HepG2 (cell line): ENCODE results near the gene RPF1. TPM values are rescaled to one million over a fixed set of nuclear protein-coding genes. Genes with fewer than 3 reads are reported as not detected.

ENCODE experiments used
- E2F1 ChIP-seq: sonication (generic); formaldehyde crosslinking; IDR thresholded peaks from 2 replicates; pipeline ENCODE4 v1.5.0; 2020; ENCODE audit warnings: missing genetic modification reagents
- FUBP1 ChIP-seq: sonication (generic); formaldehyde crosslinking; IDR thresholded peaks from 2 replicates; pipeline ENCODE4 v1.5.1; 2020; ENCODE audit warnings: missing genetic modification reagents, mild to moderate bottlenecking, borderline replicate concordance
- HNF4G ChIP-seq, 2 experiments: sonication (generic) in 1 of 2; formaldehyde crosslinking in 1 of 2; IDR thresholded peaks; 2 replicates each; pipeline versions ENCODE4 v1.4.0 to v1.6.1; 2011 to 2020; ENCODE audit warnings: borderline replicate concordance in 2 of 2, low read depth in 2 of 2, mild to moderate bottlenecking in 2 of 2, low read length in 1 of 2, missing genetic modification reagents in 1 of 2, moderate library complexity in 1 of 2
- MIXL1 ChIP-seq: IDR thresholded peaks from 2 replicates; pipeline ENCODE4 v1.6.1; 2016
- SRSF4 ChIP-seq: fragments of 200-400 bp; formaldehyde crosslinking; IDR thresholded peaks from one replicate; pipeline ENCODE4 v1.6.1; 2018; ENCODE audit warnings: mild to moderate bottlenecking, low read depth, low read length, moderate library complexity; ENCODE audit not compliant: poor library complexity, severe bottlenecking
- TCF7L2 ChIP-seq: IDR thresholded peaks from 2 replicates; pipeline ENCODE4 v1.6.1; 2011; ENCODE audit warnings: mild to moderate bottlenecking, low read depth, low read length, moderate library complexity
- TFAP4 ChIP-seq: sonication (generic); IDR thresholded peaks from 2 replicates; pipeline ENCODE4 v1.6.1; 2016; ENCODE audit warnings: low read depth, borderline replicate concordance
- ZBTB39 ChIP-seq: sonication (generic); formaldehyde crosslinking; IDR thresholded peaks from 2 replicates; pipeline ENCODE4 v1.5.0; 2020; ENCODE audit warnings: missing genetic modification reagents
- ZNF570 ChIP-seq: sonication (generic); formaldehyde crosslinking; IDR thresholded peaks from 2 replicates; pipeline ENCODE4 v1.4.0; 2020; ENCODE audit warnings: mild to moderate bottlenecking, missing genetic modification reagents, borderline replicate concordance
- ZNF710 ChIP-seq: sonication (generic); formaldehyde crosslinking; IDR thresholded peaks from 2 replicates; pipeline ENCODE4 v1.5.0; 2020; ENCODE audit warnings: mild to moderate bottlenecking, missing genetic modification reagents, borderline replicate concordance
- ZSCAN21 ChIP-seq: sonication (generic); formaldehyde crosslinking; IDR thresholded peaks from 2 replicates; pipeline ENCODE4 v1.8.0; 2022; ENCODE audit warnings: mild to moderate bottlenecking, missing genetic modification reagents, moderate library complexity, borderline replicate concordance
- polyA plus RNA-seq, 8 experiments: library from polyadenylated mRNA; depleted of rRNA in 3 of 8; stranded (reverse) in 7 of 8; unstranded in 1 of 8; fragments of >200 nt; fragmentation: Illumina TruSeq in 4 of 8; extraction: Trizol in 4 of 8; gene quantifications; 2 replicates each; pipeline versions ENCODE4 v1.2.1 to v1.2.3, GENCODE V29; 2011 to 2016; ENCODE audit warnings: low read depth in 4 of 8, missing spikeins in 1 of 8, mixed read lengths in 1 of 8; ENCODE audit not compliant: insufficient read depth in 1 of 8
- total RNA-seq, 5 experiments: library from RNA; depleted of rRNA; stranded (reverse); fragments of >200 nt; fragmentation: Illumina TruSeq; extraction: Trizol; gene quantifications; 2 replicates each; pipeline ENCODE4 v1.2.3, GENCODE V29; 2016; ENCODE audit warnings: low read depth in 1 of 5
- TF ChIP-seq, protein P1 (sequence below): sonication (generic); formaldehyde crosslinking; IDR thresholded peaks from 2 replicates; pipeline ENCODE4 v1.9.0; 2021; ENCODE audit warnings: missing genetic modification reagents, mild to moderate bottlenecking, borderline replicate concordance
- TF ChIP-seq, protein P2 (sequence below): IDR thresholded peaks from 2 replicates; pipeline ENCODE4 v1.6.1; 2016; ENCODE audit warnings: mild to moderate bottlenecking

The RPF1 gene
- total and polyA plus RNA-seq, 2 of the 13 experiments (the other 11 are each of a cell fraction or from before 2014, with no cell fraction given): 23.0 to 39.0 TPM

GRCh38 chr1:84504580-84505492 is 25.8 kb downstream of the RPF1 start (continued):
- TF ChIP-seq, protein P1, sequence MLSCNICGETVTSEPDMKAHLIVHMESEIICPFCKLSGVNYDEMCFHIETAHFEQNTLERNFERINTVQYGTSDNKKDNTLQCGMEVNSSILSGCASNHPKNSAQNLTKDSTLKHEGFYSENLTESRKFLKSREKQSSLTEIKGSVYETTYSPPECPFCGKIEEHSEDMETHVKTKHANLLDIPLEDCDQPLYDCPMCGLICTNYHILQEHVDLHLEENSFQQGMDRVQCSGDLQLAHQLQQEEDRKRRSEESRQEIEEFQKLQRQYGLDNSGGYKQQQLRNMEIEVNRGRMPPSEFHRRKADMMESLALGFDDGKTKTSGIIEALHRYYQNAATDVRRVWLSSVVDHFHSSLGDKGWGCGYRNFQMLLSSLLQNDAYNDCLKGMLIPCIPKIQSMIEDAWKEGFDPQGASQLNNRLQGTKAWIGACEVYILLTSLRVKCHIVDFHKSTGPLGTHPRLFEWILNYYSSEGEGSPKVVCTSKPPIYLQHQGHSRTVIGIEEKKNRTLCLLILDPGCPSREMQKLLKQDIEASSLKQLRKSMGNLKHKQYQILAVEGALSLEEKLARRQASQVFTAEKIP (CRISPR knock-in tag): no peak
- TF ChIP-seq TCF7L2 (no peak), HNF4G (IDR thresholded peaks at IDR 0.05; ENCODE audit: borderline replicate concordance, low read depth, low read length) (no peak), HNF4G (CRISPR knock-in tag; IDR thresholded peaks at IDR 0.05; ENCODE audit: borderline replicate concordance, low read depth) (no peak), ZSCAN21 (CRISPR knock-in tag) (no peak), ZNF710 (no peak), SRSF4 (no peak), ZBTB39 (CRISPR knock-in tag) (no peak), MIXL1 (0 out of 2 replicates have a peak, but pooled peaks have one; percentile 35), FUBP1 (CRISPR knock-in tag) (no peak), E2F1 (CRISPR knock-in tag) (no peak), ZNF570 (CRISPR knock-in tag) (no peak), TFAP4 (no peak; the same call in 1 of the 2 replicates)
- TF ChIP-seq, protein P2, sequence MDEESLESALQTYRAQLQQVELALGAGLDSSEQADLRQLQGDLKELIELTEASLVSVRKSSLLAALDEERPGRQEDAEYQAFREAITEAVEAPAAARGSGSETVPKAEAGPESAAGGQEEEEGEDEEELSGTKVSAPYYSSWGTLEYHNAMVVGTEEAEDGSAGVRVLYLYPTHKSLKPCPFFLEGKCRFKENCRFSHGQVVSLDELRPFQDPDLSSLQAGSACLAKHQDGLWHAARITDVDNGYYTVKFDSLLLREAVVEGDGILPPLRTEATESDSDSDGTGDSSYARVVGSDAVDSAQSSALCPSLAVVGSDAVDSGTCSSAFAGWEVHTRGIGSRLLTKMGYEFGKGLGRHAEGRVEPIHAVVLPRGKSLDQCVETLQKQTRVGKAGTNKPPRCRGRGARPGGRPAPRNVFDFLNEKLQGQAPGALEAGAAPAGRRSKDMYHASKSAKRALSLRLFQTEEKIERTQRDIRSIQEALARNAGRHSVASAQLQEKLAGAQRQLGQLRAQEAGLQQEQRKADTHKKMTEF (CRISPR knock-in tag): no peak
